Measurements from ENCODE around the gene PGAM5.
"Not testable (repeated sequence)": the region's sequence is repeated elsewhere in the genome, so short reads cannot be mapped to it uniquely, and the experiment has no call there.

PGAM5 gene

GRCh38 chr12:132723015-132723763 lies 12.5 kb downstream of the PGAM5 start:
- no peak for DNase-seq

DNA sequence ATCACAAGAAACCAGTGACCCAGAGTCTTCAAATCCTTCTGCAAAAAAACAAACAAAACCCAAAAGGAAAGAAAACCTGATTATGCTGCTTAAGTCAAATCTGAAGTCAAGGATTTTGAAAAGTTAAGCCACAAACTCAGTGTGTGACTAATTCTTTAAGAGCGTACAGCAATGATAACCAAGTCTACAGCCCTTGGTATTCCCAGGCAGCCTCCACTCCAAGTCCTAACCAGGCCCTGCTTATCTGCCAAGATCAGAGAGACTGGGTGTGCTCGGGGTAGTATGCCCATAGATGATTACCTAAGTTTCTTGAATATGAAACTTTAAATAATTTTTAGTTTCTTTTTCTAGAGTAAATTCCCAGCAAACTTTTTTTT lies 13.1 kb downstream of the PGAM5 start:
- DNase-seq: no peak

GRCh38 chr12:132724506-132725241 lies 14.0 kb downstream of the PGAM5 start:
- no peak for DNase-seq

DNA sequence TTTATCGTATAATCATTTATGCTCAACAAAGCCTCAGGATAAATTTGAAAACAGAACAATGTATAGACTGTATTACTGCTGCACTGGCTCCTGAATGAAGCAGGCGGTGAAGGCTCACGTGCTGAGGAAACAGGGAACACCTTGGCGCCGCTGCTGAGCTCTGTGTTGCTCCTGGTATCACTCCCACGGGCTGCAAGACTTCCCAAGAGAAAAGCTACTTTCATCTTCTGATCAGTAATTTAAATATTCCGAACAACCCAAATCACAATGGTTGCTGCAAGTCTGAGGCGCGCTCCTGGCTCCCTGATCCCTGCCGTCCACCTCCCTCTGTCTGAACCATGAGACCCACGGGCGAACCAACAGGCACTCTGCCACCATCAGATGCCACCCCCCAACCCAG lies 15.7 kb downstream of the PGAM5 start:
- DNase-seq: no peak

- DNase-seq: no peak
Measured at GRCh38 chr12:132727091-132727794, 16.6 kb downstream of the PGAM5 start.

- DNase-seq: no peak
Measured at GRCh38 chr12:132728502-132728901, 17.9 kb downstream of the PGAM5 start.

- peak; percentile 35 for DNase-seq
Measured at GRCh38 chr12:132729541-132730320, 19.1 kb downstream of the PGAM5 start.

GRCh38 chr12:132730353-132730752 lies 19.7 kb downstream of the PGAM5 start:
- no peak for DNase-seq

DNA sequence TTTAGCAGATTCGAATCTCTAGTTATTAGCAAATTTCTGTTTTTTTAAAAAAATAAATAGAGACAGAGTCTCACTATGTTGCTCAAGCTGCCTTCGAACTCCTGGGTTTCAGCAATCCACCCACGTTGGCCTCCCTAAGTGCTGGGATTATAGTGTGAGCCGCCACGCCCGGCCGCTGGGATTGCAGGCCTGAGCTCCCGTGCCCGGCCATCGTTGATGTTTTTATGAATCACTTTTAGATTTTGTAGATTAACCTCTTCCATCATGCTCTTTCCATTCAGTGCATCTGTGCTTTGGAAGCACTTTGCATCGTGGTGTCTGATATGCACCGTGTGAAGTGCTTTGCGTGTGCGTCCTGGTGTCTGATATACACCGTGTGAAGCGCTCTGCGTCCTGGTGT lies 20.9 kb downstream of the PGAM5 start:
- no peak for DNase-seq

DNA sequence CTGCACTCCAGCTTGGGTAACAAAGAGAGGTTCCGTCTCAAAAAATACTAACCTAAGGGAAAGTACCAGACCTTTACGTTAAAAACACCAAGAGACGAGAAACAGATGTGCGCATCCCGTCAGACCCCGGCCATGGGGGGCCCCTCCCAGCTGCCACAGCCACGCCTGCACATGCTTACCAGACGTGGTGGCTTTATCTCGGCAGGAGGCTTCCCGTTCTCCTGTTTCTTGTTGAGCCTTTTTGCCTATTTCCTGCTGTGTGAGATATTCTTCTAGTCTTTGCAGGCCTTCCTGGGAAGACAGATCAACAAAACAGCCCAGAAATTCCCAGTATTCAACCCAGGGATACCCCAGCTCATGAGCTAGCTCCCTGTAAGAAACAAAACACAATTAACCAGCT lies 23.6 kb downstream of the PGAM5 start:
- no peak for DNase-seq

DNA sequence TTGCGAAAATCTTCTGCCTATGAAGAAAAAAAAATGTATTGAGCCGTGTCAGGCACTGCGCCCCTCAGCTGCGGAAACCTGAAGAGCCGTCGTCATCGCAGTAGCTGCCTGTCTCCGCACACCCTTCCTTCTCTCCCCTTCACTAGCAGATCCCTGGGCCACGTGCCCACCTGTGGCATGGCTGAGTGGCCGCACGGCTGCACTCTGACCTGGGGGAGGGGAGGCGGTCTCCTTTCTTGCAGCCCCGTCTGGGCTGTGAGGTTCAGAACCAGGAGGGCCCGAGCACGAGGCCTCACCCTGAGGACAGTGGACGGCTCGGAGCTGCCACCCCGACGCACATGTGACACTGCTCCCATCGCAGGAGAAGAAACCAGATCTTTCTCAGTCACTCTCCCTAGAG lies 24.9 kb downstream of the PGAM5 start:
- no peak for DNase-seq

DNA sequence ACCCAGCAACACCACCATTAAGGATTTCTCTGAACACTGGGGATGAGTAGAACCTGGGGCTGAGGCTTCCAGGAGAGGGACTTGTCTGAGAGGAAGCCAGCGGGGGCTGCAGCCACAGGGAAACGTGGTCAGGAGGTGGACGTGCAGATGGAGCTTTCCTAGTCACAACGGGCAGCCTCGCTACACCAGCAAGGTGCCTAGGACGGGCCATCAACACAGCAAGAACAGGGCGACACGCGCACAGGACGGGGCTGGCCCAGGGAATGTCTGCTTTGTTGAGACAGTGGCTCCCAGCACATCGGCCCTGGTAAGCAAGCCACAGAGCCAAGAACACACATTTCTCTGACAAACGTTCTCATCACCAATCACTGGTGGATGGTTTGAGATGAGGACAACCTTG lies 25.7 kb downstream of the PGAM5 start:
- no peak for DNase-seq

DNA sequence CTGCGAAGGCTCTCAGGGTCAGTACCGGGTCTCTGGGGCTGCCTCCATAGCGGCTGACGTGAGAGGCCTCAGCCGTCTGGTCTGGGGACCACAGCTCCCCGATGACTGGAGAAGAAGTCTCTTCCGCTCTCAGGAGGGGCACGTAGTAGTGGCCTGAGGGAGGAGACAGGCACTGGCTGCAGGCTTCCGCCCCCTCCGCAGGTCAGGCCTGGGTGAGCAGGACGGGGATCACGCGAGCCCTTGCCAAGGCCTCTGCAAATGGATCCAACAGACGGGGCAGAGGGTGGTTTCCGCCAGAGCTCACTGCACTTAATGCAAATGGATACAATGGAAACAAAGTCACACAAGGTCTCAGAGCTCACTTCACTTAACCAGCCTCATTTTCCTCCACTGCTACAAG lies 26.3 kb downstream of the PGAM5 start:
- no peak for DNase-seq

GRCh38 chr12:132739600-132740312 lies 29.1 kb downstream of the PGAM5 start:
- DNase-seq: no peak

DNA sequence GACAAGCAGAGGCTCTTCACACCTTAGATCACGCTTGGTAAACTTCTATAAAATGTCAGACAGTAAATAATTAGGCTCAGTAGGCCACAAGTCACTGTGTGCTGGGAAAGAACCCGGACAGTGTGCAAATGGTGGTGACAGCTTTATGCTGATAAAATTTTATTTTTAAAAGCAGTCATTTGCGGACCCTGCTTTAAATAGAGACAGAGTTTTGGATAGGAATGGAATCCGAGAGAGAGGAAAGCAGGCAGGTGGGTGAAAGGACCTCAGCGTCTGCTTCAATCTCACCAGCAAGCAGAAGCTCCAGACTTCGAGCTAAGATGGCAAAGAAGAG lies 29.6 kb downstream of the PGAM5 start:
- no peak for DNase-seq

GRCh38 chr12:132740652-132741051 lies 30.0 kb downstream of the PGAM5 start:
- DNase-seq: no peak

DNA sequence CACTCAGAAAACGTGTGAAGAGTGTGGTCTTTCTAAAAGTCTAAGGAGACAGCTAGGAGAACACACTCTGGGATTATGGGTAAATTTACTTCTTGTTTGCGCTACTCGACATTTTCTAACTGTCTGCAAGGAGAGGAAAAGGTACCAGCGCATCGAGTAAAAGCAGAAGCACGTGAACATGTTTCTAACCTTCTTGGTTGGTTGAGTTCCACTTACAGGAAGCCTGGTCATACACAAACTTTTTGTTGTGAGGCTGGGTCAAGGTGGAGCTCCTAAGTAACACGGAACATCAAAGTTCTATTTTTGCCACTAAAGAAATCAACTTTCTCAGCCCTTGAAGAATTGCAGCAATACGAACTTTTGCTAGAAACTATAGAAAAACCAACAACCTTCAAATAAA lies 31.0 kb downstream of the PGAM5 start:
- no peak for DNase-seq

- DNase-seq: no peak
Measured at GRCh38 chr12:132743831-132744230, 33.2 kb downstream of the PGAM5 start.

DNA sequence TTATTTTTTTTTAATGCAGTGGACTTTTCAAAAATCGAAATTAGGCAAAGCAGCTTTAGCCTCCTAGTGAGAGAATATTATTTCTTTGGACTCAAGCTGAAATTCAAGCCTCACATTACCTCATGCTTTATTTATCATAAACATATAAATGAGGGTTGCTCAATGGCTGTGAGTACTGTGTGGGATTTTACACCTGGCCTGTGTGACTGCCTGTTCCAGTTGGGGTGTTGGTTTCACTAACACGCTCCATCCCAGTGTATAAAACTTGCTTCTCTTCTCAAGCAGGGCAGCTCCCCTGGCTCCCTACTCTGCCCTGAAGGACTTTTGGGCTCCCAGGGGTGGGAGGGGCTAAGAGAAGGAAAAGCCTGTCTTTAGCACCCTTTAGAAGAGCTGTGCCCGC lies 36.0 kb downstream of the PGAM5 start:
- DNase-seq: no peak

- no peak for DNase-seq
Measured at GRCh38 chr12:132747395-132747794, 36.8 kb downstream of the PGAM5 start.

DNA sequence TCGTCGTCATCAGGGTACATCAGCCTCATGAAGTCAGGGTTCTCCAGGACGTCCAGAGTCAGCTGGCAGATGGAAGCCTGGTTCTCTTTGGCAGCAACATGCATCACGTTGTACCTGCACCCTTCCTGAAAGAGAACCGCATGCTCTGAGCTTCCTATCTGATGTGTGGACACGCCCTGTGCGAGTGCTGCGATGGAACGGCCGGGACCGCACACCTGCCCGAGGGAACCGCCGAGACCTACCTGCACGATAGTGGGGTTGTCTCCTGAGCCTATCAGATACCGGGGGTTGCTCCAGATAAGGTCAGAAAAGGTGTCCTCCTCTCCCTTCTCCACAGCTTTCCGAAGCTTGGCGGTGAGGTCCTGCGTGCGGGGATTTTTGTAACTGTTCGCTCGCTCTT lies 37.3 kb downstream of the PGAM5 start:
- DNase-seq: no peak

DNA sequence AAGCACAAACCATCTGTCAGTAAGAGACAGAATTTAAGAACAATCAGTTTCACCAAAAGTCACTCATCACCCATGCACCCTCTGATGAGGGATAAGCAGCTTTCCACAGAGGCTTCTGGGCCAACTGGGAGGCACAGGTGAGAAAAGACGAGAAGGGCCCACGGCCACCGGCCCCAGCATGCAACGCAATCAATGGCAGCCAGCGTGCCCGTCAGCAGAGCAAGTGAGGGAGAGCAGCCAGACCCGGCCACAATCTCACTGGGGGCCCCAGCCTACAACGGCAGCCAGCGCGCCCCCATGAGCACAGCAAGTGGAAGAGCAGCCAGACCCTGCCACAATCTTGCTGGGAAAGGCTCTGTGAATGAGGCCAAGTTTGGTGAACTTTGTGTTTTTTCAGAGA lies 37.7 kb downstream of the PGAM5 start:
- DNase-seq: no peak

DNA sequence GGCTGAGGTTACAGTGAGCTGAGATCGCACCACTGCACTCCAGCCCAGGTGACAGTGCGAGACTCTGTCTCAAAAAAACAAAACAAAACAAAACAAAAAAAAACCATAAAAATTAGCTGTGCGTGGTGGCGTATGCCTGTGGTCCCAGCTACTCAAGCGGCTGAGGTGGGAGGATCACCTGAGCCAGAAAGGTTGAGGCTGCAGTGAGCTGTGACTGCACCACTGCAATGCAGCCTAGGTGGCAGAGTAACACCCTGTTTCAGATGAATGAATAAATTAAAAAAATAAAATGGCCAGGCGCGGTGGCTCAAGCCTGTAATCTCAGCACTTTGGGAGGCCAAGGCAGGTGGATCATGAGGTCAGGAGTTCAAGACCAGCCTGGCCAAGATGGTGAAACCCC lies 43.0 kb downstream of the PGAM5 start:
- not testable (repeated sequence) for DNase-seq

Data from hematopoietic multipotent progenitor cell treated with erythropoietin and hydrocortisone succinate and interleukin-3 and kit ligand, for 4 days (in vitro differentiated cells).